Loucy (cell line): ENCODE measurements around the gene ZNF519.
"Not testable (repeated sequence)": the region's sequence is repeated elsewhere in the genome, so short reads cannot be mapped to it uniquely, and the experiment has no call there.

ENCODE experiments used
- H2AFZ ChIP-seq: fragments of 200-600 bp; sonication (generic); 2 replicates; pipeline ENCODE4 v1.6.0; 2016; ENCODE audit warnings: antibody characterized with exemption, mild to moderate bottlenecking, low read length, moderate library complexity
- H3F3A ChIP-seq: fragments of 200-600 bp; 2 replicates; pipeline ENCODE4 v1.6.0; 2016; ENCODE audit warnings: antibody characterized with exemption, low read depth, mild to moderate bottlenecking
- H3K27me3 ChIP-seq: fragments of 200-600 bp; sonication (generic); 2 replicates; pipeline ENCODE4 v1.6.1; 2014; ENCODE audit warnings: low read length, mild to moderate bottlenecking; ENCODE audit not compliant: insufficient read depth, poor library complexity, severe bottlenecking
- H3K36me3 ChIP-seq: fragments of 200-600 bp; sonication (generic); 2 replicates; pipeline ENCODE4 v1.6.1; 2016; ENCODE audit warnings: low read length; ENCODE audit not compliant: insufficient read depth
- H3K4me1 ChIP-seq: fragments of 200-600 bp; sonication (generic); 2 replicates; pipeline ENCODE4 v1.5.1; 2014; ENCODE audit warnings: low read length, mild to moderate bottlenecking; ENCODE audit not compliant: insufficient read depth, poor library complexity, severe bottlenecking
- H3K4me2 ChIP-seq: fragments of 200-600 bp; sonication (generic); 2 replicates; pipeline ENCODE4 v1.6.0; 2014; ENCODE audit warnings: antibody characterized with exemption, low read length, low read depth, mild to moderate bottlenecking; ENCODE audit not compliant: poor library complexity, severe bottlenecking
- H3K4me3 ChIP-seq: fragments of 200-600 bp; sonication (generic); 2 replicates; pipeline ENCODE4 v1.5.1; 2014; ENCODE audit warnings: low read length, mild to moderate bottlenecking, mixed read lengths; ENCODE audit not compliant: poor library complexity, severe bottlenecking
- H3K79me2 ChIP-seq: fragments of 200-600 bp; sonication (generic); 2 replicates; pipeline ENCODE4 v1.6.1; 2014; ENCODE audit warnings: low read length; ENCODE audit not compliant: insufficient read depth
- H3K9ac ChIP-seq: fragments of 200-600 bp; sonication (generic); 2 replicates; pipeline ENCODE4 v1.6.0; 2014; ENCODE audit warnings: mild to moderate bottlenecking, low read depth, low read length, moderate library complexity; ENCODE audit not compliant: poor library complexity, severe bottlenecking
- H3K9me2 ChIP-seq: fragments of 200-600 bp; sonication (generic); replicated peaks from 2 replicates; pipeline ENCODE4 v1.6.1; 2016; ENCODE audit warnings: low read depth, low read length, mixed read lengths
- H3K9me3 ChIP-seq: fragments of 200-600 bp; sonication (generic); 2 replicates; pipeline ENCODE4 v1.6.1; 2014; ENCODE audit warnings: mild to moderate bottlenecking, antibody characterized with exemption, low read length, low read depth; ENCODE audit not compliant: insufficient read depth
- H4K20me1 ChIP-seq: fragments of 200-600 bp; sonication (generic); 2 replicates; pipeline ENCODE4 v1.6.0; 2014; ENCODE audit warnings: antibody characterized with exemption, low read length, mild to moderate bottlenecking; ENCODE audit not compliant: insufficient read depth, poor library complexity, severe bottlenecking

Gene ZNF519

GRCh38 chr18:14142177-14142576, 9.9 kb upstream of the ZNF519 start:
- H3K4me1 ChIP-seq, H3F3A ChIP-seq, H4K20me1 ChIP-seq: not testable (repeated sequence)

GRCh38 chr18:14139583-14139982, 7.3 kb upstream of the ZNF519 start:
- H3K4me2 ChIP-seq, H3K36me3 ChIP-seq: not testable (repeated sequence)

More at GRCh38 chr18:14142177-14142576, 9.9 kb upstream of the ZNF519 start:
- H3K79me2 ChIP-seq, H2AFZ ChIP-seq, H3K4me3 ChIP-seq, H3K9me3 ChIP-seq, H3K27me3 ChIP-seq, H3K9me2 ChIP-seq, H3K9ac ChIP-seq, H3K36me3 ChIP-seq, H3K4me2 ChIP-seq: not testable (repeated sequence)

GRCh38 chr18:14137971-14138370, 5.7 kb upstream of the ZNF519 start:
- H3K4me1 ChIP-seq, H3K4me2 ChIP-seq, H3K9me2 ChIP-seq, H3K4me3 ChIP-seq, H2AFZ ChIP-seq, H3K27me3 ChIP-seq, H3K9ac ChIP-seq, H3F3A ChIP-seq, H4K20me1 ChIP-seq, H3K79me2 ChIP-seq, H3K36me3 ChIP-seq, H3K9me3 ChIP-seq: not testable (repeated sequence)

More at GRCh38 chr18:14139583-14139982, 7.3 kb upstream of the ZNF519 start:
- H3K9ac ChIP-seq, H3K9me3 ChIP-seq, H3K4me1 ChIP-seq, H3K9me2 ChIP-seq, H2AFZ ChIP-seq, H4K20me1 ChIP-seq, H3K79me2 ChIP-seq, H3F3A ChIP-seq, H3K27me3 ChIP-seq, H3K4me3 ChIP-seq: not testable (repeated sequence)

- H3K36me3 ChIP-seq, H3K27me3 ChIP-seq, H3K9me2 ChIP-seq, H3F3A ChIP-seq, H3K9me3 ChIP-seq: not testable (repeated sequence)
- peaks cover 17% of the 10 kb centered on the region for H3K4me1 ChIP-seq
- H3K4me3 ChIP-seq, result peak overlapping the region; percentile 83
- peak overlapping the region; percentile 74 for H2AFZ ChIP-seq
- peaks cover 14% of the 10 kb centered on the region for H4K20me1 ChIP-seq
- peak overlapping the region; percentile 92 for H3K4me2 ChIP-seq
- H3K79me2 ChIP-seq, result peaks cover 57% of the 10 kb centered on the region
- peak overlapping the region; percentile 86 for H3K9ac ChIP-seq
Observed at GRCh38 chr18:14131696-14132270, 452 bp downstream of the ZNF519 start.

- peaks cover 14% of the 10 kb centered on the region for H4K20me1 ChIP-seq
- not testable (repeated sequence) for H2AFZ ChIP-seq, H3F3A ChIP-seq, H3K36me3 ChIP-seq, H3K9me2 ChIP-seq, H3K27me3 ChIP-seq, H3K9me3 ChIP-seq
- H3K4me1 ChIP-seq, result peaks cover 17% of the 10 kb centered on the region
- H3K79me2 ChIP-seq, result peaks cover 66% of the 10 kb centered on the region
- H3K9ac ChIP-seq, result peak overlapping the region; percentile 86
- H3K4me2 ChIP-seq, result peak overlapping the region; percentile 92
- H3K4me3 ChIP-seq, result peak overlapping the region; percentile 83
Observed at GRCh38 chr18:14130804-14131203, 1.4 kb downstream of the ZNF519 start.
